ENCODE data around the gene PCNA. TPM values are rescaled to one million over a fixed set of nuclear protein-coding genes. Genes with fewer than 3 reads are reported as not detected.

PCNA gene
- total and polyA plus RNA-seq, 10 of the 15 experiments (the other 5 are each of a cell fraction or from before 2014, with no cell fraction given), result 389 to 694 (median 540) TPM

DNA sequence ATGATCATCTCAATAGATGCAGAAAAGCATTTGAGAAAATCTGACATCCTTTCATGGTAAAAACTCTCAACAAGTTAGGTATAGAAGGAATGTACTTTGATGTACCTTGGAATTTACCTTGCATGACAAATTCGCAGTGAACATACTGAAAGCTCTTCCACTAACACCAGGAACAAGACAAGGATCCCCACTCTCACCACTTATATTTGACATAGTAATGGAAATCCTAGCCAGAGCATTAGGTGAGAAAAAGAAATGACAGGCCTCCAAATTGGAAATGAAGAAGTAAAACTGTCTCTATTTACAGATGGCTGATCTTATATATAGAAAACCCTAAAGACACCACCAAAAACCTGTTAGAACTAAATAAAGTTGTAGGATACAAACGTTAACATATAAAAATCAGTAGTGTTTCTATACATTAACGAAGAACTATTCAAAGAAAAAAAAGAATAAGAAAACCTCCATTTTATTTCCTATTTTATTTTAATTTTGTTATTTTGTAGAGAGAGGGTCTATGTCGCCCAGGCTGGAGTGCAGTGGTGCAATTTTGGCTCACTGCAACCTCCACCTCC, 26.9 kb downstream of the PCNA start:
- Histone ChIP-seq H3K27me3 (replicated peaks in 1 of 2; ENCODE audit: control insufficient read depth in 2 of 2, insufficient read depth in 2 of 2, low read length in 1 of 2) (no peaks in the 10 kb centered on the region), H3K4me1 (ENCODE audit: control insufficient read depth, insufficient read depth, low read length) (no peaks in the 10 kb centered on the region), H4K20me1 (ENCODE audit: control insufficient read depth, insufficient read depth) (no peaks in the 10 kb centered on the region), H3K4me3 (no peak overlapping the region), H3K9me3 (replicated peaks; ENCODE audit: control insufficient read depth, insufficient read depth, low read length) (no peaks in the 10 kb centered on the region), H3K27ac (ENCODE audit: control insufficient read depth, insufficient read depth) (no peak overlapping the region), H3K79me2 (ENCODE audit: control insufficient read depth, insufficient read depth, low read length) (no peaks in the 10 kb centered on the region), H3K36me3 (ENCODE audit: control insufficient read depth in 2 of 2, insufficient read depth in 2 of 2, low read length in 1 of 2) (peaks cover 6 to 7% of the 10 kb centered on the region in 2 experiments; a peak in 3 of 4 replicates), H3K9ac (ENCODE audit: control insufficient read depth, insufficient read depth, low read length) (no peak overlapping the region), H2AFZ (ENCODE audit: control insufficient read depth, low read depth, low read length) (no peak overlapping the region), H3K4me2 (ENCODE audit: control insufficient read depth, insufficient read depth) (no peak overlapping the region)
- BruUV-seq (replicated peaks), result no TSS peak
- DNase-seq (ENCODE audit: low read depth, low spot score) (no peak), FAIRE-seq (no peak), ATAC-seq (peak; percentile 45)
- WGBS (ENCODE audit: insufficient coverage, insufficient replicate concordance, low lambda C conversion rate, missing lambda C conversion rate), result 57% methylated on average over 4 of the region's 4 CpGs
- intact Hi-C loops (cut with micrococcal nuclease; ENCODE audit: unreplicated experiment), result loop anchor here (5.0 kb wide), 1 partner anchor 281 kb away; no protein-coding TSS in a partner anchor
- in situ Hi-C loops (cut with MboI), result no loop called here
- CTCF ChIA-PET, result interaction anchor here (1.0 to 3.2 kb wide), 3 partner anchors 8 to 137 kb away, joined by 3 to 18 read pairs (median 5); no protein-coding TSS in a partner anchor
- POLR2A ChIA-PET, result interaction anchor here (0.9 to 8.6 kb wide), 5 partner anchors 12 to 121 kb away, joined by 3 to 49 read pairs (median 4); no protein-coding TSS in a partner anchor
- RAD21 ChIA-PET (ENCODE audit: unreplicated experiment), result interaction anchor here (0.7 to 1.7 kb wide), 4 partner anchors 12 to 1021 kb away, joined by 3 to 6 read pairs (median 4); partner anchors contain the start of gene CDS2
- SMC1A ChIA-PET (ENCODE audit: uncharacterized antibody, unreplicated experiment), result interaction anchor here (1.5 to 3.2 kb wide), 8 partner anchors 9 to 279 kb away, joined by 4 to 26 read pairs (median 8); no protein-coding TSS in a partner anchor
- no peak for TF ChIP-seq SIX5 (IDR thresholded peaks at IDR 0.05; ENCODE audit: low read depth, low read length, severe bottlenecking)
- TF ChIP-seq IKZF2 (IDR thresholded peaks at IDR 0.05), result peak; percentile 48 to 62; a peak in 2 of 4 replicates
- TF ChIP-seq ZZZ3 (IDR thresholded peaks at IDR 0.05; ENCODE audit: control insufficient read depth, insufficient read length, low read depth), result no peak
- TF ChIP-seq POLR2AphosphoS2 (IDR thresholded peaks at IDR 0.05; ENCODE audit: low read depth, low read length), result no peak
- no peak for TF ChIP-seq CHD4 (IDR thresholded peaks at IDR 0.05)
- no peak for TF ChIP-seq SP1 (IDR thresholded peaks at IDR 0.05; ENCODE audit: low read depth, low read length)
- TF ChIP-seq RAD51 (IDR thresholded peaks at IDR 0.05), result peak; percentile 32; the same call in 1 of the 2 replicates
- TF ChIP-seq SRF (IDR thresholded peaks at IDR 0.05; ENCODE audit: low read depth in 2 of 2, low read length in 2 of 2), result no peak
- TF ChIP-seq, protein P1, sequence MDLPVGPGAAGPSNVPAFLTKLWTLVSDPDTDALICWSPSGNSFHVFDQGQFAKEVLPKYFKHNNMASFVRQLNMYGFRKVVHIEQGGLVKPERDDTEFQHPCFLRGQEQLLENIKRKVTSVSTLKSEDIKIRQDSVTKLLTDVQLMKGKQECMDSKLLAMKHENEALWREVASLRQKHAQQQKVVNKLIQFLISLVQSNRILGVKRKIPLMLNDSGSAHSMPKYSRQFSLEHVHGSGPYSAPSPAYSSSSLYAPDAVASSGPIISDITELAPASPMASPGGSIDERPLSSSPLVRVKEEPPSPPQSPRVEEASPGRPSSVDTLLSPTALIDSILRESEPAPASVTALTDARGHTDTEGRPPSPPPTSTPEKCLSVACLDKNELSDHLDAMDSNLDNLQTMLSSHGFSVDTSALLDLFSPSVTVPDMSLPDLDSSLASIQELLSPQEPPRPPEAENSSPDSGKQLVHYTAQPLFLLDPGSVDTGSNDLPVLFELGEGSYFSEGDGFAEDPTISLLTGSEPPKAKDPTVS (IDR thresholded peaks at IDR 0.05; ENCODE audit: low read depth, low read length), result no peak
- TF ChIP-seq, protein P2, sequence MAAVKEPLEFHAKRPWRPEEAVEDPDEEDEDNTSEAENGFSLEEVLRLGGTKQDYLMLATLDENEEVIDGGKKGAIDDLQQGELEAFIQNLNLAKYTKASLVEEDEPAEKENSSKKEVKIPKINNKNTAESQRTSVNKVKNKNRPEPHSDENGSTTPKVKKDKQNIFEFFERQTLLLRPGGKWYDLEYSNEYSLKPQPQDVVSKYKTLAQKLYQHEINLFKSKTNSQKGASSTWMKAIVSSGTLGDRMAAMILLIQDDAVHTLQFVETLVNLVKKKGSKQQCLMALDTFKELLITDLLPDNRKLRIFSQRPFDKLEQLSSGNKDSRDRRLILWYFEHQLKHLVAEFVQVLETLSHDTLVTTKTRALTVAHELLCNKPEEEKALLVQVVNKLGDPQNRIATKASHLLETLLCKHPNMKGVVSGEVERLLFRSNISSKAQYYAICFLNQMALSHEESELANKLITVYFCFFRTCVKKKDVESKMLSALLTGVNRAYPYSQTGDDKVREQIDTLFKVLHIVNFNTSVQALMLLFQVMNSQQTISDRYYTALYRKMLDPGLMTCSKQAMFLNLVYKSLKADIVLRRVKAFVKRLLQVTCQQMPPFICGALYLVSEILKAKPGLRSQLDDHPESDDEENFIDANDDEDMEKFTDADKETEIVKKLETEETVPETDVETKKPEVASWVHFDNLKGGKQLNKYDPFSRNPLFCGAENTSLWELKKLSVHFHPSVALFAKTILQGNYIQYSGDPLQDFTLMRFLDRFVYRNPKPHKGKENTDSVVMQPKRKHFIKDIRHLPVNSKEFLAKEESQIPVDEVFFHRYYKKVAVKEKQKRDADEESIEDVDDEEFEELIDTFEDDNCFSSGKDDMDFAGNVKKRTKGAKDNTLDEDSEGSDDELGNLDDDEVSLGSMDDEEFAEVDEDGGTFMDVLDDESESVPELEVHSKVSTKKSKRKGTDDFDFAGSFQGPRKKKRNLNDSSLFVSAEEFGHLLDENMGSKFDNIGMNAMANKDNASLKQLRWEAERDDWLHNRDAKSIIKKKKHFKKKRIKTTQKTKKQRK (IDR thresholded peaks at IDR 0.05; ENCODE audit: low read depth, low read length), result no peak
- TF ChIP-seq, protein P3, sequence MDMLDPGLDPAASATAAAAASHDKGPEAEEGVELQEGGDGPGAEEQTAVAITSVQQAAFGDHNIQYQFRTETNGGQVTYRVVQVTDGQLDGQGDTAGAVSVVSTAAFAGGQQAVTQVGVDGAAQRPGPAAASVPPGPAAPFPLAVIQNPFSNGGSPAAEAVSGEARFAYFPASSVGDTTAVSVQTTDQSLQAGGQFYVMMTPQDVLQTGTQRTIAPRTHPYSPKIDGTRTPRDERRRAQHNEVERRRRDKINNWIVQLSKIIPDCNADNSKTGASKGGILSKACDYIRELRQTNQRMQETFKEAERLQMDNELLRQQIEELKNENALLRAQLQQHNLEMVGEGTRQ (IDR thresholded peaks at IDR 0.05; ENCODE audit: borderline replicate concordance, low read depth, low read length), result no peak
- TF ChIP-seq TCF7 (IDR thresholded peaks at IDR 0.05; ENCODE audit: borderline replicate concordance), result no peak
- TF ChIP-seq, protein P4, sequence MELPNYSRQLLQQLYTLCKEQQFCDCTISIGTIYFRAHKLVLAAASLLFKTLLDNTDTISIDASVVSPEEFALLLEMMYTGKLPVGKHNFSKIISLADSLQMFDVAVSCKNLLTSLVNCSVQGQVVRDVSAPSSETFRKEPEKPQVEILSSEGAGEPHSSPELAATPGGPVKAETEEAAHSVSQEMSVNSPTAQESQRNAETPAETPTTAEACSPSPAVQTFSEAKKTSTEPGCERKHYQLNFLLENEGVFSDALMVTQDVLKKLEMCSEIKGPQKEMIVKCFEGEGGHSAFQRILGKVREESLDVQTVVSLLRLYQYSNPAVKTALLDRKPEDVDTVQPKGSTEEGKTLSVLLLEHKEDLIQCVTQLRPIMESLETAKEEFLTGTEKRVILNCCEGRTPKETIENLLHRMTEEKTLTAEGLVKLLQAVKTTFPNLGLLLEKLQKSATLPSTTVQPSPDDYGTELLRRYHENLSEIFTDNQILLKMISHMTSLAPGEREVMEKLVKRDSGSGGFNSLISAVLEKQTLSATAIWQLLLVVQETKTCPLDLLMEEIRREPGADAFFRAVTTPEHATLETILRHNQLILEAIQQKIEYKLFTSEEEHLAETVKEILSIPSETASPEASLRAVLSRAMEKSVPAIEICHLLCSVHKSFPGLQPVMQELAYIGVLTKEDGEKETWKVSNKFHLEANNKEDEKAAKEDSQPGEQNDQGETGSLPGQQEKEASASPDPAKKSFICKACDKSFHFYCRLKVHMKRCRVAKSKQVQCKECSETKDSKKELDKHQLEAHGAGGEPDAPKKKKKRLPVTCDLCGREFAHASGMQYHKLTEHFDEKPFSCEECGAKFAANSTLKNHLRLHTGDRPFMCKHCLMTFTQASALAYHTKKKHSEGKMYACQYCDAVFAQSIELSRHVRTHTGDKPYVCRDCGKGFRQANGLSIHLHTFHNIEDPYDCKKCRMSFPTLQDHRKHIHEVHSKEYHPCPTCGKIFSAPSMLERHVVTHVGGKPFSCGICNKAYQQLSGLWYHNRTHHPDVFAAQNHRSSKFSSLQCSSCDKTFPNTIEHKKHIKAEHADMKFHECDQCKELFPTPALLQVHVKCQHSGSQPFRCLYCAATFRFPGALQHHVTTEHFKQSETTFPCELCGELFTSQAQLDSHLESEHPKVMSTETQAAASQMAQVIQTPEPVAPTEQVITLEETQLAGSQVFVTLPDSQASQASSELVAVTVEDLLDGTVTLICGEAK (IDR thresholded peaks at IDR 0.05; ENCODE audit: borderline replicate concordance), result peak; percentile 91; the same call in 1 of the 2 replicates
